K562 (cell line): ENCODE data around the gene GABRA5. TPM values are rescaled to one million over a fixed set of nuclear protein-coding genes. Genes with fewer than 3 reads are reported as not detected.

ENCODE experiments used
- ATAC-seq: fragments of 200-7000 bp; cut with Tn5 transposase; 3 replicates; pipeline ENCODE4 v1.9.1; 2020; ENCODE audit warnings: moderate library complexity
- BruUV-seq: library from RNA; stranded (reverse); fragments of 400-500 nt; replicated peaks from 2 replicates; lab custom pipeline; 2021; lab: Mats Ljungman, UMichigan
- CTCF ChIA-PET: fragments of 300-600 bp; formaldehyde crosslinking; extraction: SDS; loops from one replicate; lab custom pipeline; 2021; ENCODE audit warnings: low intra/inter-chr PET ratio; lab: Yijun Ruan, JAX
- POLR2A ChIA-PET: fragments of 300-600, 350-650 bp; sonication (Branson Sonifier 250); formaldehyde crosslinking; extraction: SDS; loops from one replicate; lab custom pipeline; 2021; ENCODE audit warnings: antibody characterized with exemption, inconsistent platforms; lab: Yijun Ruan, JAX
- DNase-seq, 4 experiments: peaks; one replicate each; pipeline versions ENCODE4 v3.0.0 to v3.0.0-alpha.2; 2011 to 2018; ENCODE audit warnings: low spot score in 3 of 4, mixed read lengths in 3 of 4; ENCODE audit errors: extremely low read depth in 1 of 4
- FAIRE-seq: peaks from 2 replicates; lab custom pipeline; 2011; peaks lifted over from hg19 to GRCh38; lab: Jason Lieb, UNC
- H2AFZ ChIP-seq: 2 replicates; pipeline ENCODE4 v1.6.0; 2011; ENCODE audit warnings: low read depth, low read length, control low read depth, inconsistent platforms
- H3K27ac ChIP-seq: fragments of 200-600 bp; 3 replicates; pipeline ENCODE4 v1.8.0; 2011; ENCODE audit warnings: low read depth, mild to moderate bottlenecking, control low read depth, inconsistent platforms, low read length, moderate library complexity, mixed read lengths; ENCODE audit errors: extremely low read depth
- H3K27me3 ChIP-seq, 2 experiments: fragments of 300-600 bp in 1 of 2; 2 replicates in 1 of 2; 3 replicates in 1 of 2; pipeline versions ENCODE4 v1.6.0 to v1.8.0; 2011; ENCODE audit warnings: inconsistent platforms in 2 of 2, low read length in 2 of 2, mild to moderate bottlenecking in 1 of 2, mixed read lengths in 1 of 2, moderate library complexity in 1 of 2; ENCODE audit not compliant: control insufficient read depth in 2 of 2, insufficient read depth in 2 of 2
- H3K36me3 ChIP-seq: fragments of 300-600 bp; 3 replicates; pipeline ENCODE4 v1.8.0; 2011; ENCODE audit warnings: mild to moderate bottlenecking, low read length, inconsistent platforms; ENCODE audit not compliant: control insufficient read depth, insufficient read depth
- H3K4me1 ChIP-seq, 2 experiments: fragments of 200-600 bp in 1 of 2; replicated peaks in 1 of 2; 2 replicates in 1 of 2; 3 replicates in 1 of 2; pipeline versions ENCODE4 v1.5.1 to v1.8.0; 2011; ENCODE audit warnings: inconsistent platforms in 2 of 2, low read length in 2 of 2, mild to moderate bottlenecking in 1 of 2, mixed read lengths in 1 of 2, moderate library complexity in 1 of 2; ENCODE audit not compliant: control insufficient read depth in 2 of 2, insufficient read depth in 2 of 2
- H3K4me2 ChIP-seq: 2 replicates; pipeline ENCODE4 v1.6.1; 2011; ENCODE audit warnings: low read length, control low read depth, inconsistent platforms, mixed read lengths; ENCODE audit not compliant: insufficient read depth
- H3K4me3 ChIP-seq: fragments of 200-600 bp; sonication (generic), shearing (Covaris generic); 2 replicates; pipeline ENCODE4 v1.5.1; 2016; ENCODE audit warnings: control low read depth, inconsistent platforms
- H3K79me2 ChIP-seq: fragments of 200-600 bp; 3 replicates; pipeline ENCODE4 v1.8.0; 2011; ENCODE audit warnings: low read length, inconsistent platforms; ENCODE audit not compliant: control insufficient read depth, insufficient read depth
- H3K9ac ChIP-seq, 2 experiments: 2 replicates each; pipeline versions ENCODE4 v1.6.0 to v1.6.1; 2011; ENCODE audit warnings: low read depth in 2 of 2, low read length in 2 of 2, control low read depth in 1 of 2, inconsistent platforms in 1 of 2, mild to moderate bottlenecking in 1 of 2, mixed read lengths in 1 of 2; ENCODE audit not compliant: insufficient read depth in 1 of 2
- H3K9me1 ChIP-seq: one replicate; pipeline ENCODE4 v1.6.0; 2011; ENCODE audit warnings: inconsistent platforms, mild to moderate bottlenecking, low read length, moderate library complexity; ENCODE audit not compliant: control insufficient read depth, insufficient read depth
- H3K9me3 ChIP-seq: replicated peaks from 2 replicates; pipeline ENCODE4 v1.5.1; 2011; ENCODE audit warnings: low read depth, low read length, inconsistent platforms; ENCODE audit not compliant: control insufficient read depth, insufficient read depth
- H4K20me1 ChIP-seq: replicated peaks from 2 replicates; pipeline ENCODE4 v1.6.1; 2011; ENCODE audit warnings: low read length, inconsistent platforms, mixed read lengths; ENCODE audit not compliant: control insufficient read depth, insufficient read depth
- CSDE1 ChIP-seq, 2 experiments: fragments of 450-650 bp; IDR thresholded peaks; 2 replicates each; pipeline ENCODE4 v1.6.1; 2016; ENCODE audit warnings: mild to moderate bottlenecking in 1 of 2
- GABPA ChIP-seq: fragments of 200-800 bp; sonication (Bioruptor generic); conservative IDR thresholded peaks from 2 replicates; pipeline ENCODE4 v1.6.1; 2016; ENCODE audit warnings: low read depth, missing genetic modification characterization, missing compliant biosample characterization
- HDAC8 ChIP-seq: fragments of 450-650 bp; IDR thresholded peaks from 2 replicates; pipeline ENCODE4 v1.6.1; 2016; ENCODE audit warnings: mild to moderate bottlenecking, missing genetic modification characterization, moderate library complexity, missing compliant biosample characterization
- SP2 ChIP-seq: IDR thresholded peaks from 2 replicates; pipeline ENCODE4 v1.6.1; 2011; ENCODE audit warnings: mild to moderate bottlenecking, low read depth, low read length, moderate library complexity; ENCODE audit not compliant: poor library complexity, severe bottlenecking; ENCODE audit errors: extremely low read depth
- SPI1 ChIP-seq: IDR thresholded peaks from 2 replicates; pipeline ENCODE4 v1.6.1; 2011; ENCODE audit warnings: low read depth, low read length, control low read depth, borderline replicate concordance
- ZNF224 ChIP-seq: sonication (generic); formaldehyde crosslinking; IDR thresholded peaks from 2 replicates; pipeline ENCODE4 v1.8.0; 2022; ENCODE audit warnings: mild to moderate bottlenecking, missing genetic modification reagents
- WGBS: fragments of 100-300 bp; shearing (Covaris generic); methylation state at CpG from one replicate; pipeline ENCODE4 v1.1.6; 2016; ENCODE audit warnings: low coverage, mixed read lengths; ENCODE audit not compliant: insufficient coverage; ENCODE audit errors: missing lambda C conversion rate; 5-methylcytosine and 5-hydroxymethylcytosine counted together
- in situ Hi-C: fragments of 300-500 bp; cut with MboI; formaldehyde crosslinking; loops from 4 replicates; pipeline ENCODE4 v1.15.0; 2018; ENCODE audit warnings: inconsistent platforms, mixed read lengths
- intact Hi-C: fragments of 100-400 bp; cut with micrococcal nuclease; formaldehyde crosslinking; loops from 2 replicates; pipeline ENCODE4 v1.14.2; 2022
- polyA plus RNA-seq, 8 experiments: library from polyadenylated mRNA; depleted of rRNA in 4 of 8; stranded (reverse) in 5 of 8; unstranded in 3 of 8; fragments of >200 nt; fragmentation: Nextera tagmentation in 2 of 8; fragmentation: Illumina TruSeq in 1 of 8; extraction: Ambion mirVana in 2 of 8; extraction: Trizol in 1 of 8; gene quantifications; 2 replicates each; pipeline versions ENCODE4 v1.2.1 to v1.2.3, GENCODE V29; 2011 to 2014; ENCODE audit warnings: inconsistent platforms in 1 of 8, missing spikeins in 1 of 8
- total RNA-seq, 7 experiments: library from RNA; depleted of rRNA in 6 of 7; stranded (reverse); fragments of >200 nt in 6 of 7; fragmentation: Illumina TruSeq in 2 of 7; extraction: Trizol in 2 of 7; gene quantifications; 2 replicates each; pipeline versions ENCODE4 v1.2.1 to v1.2.3, GENCODE V29; 2011 to 2021; ENCODE audit warnings: low replicate concordance in 1 of 7
- TF ChIP-seq, protein P1 (sequence below): fragments of 450-650 bp; formaldehyde crosslinking; IDR thresholded peaks from 2 replicates; pipeline ENCODE4 v1.4.0; 2020; ENCODE audit warnings: mild to moderate bottlenecking, moderate library complexity

Gene GABRA5
- total and polyA plus RNA-seq, 9 of the 15 experiments (the other 6 are each of a cell fraction or from before 2014, with no cell fraction given), result not detected

DNA sequence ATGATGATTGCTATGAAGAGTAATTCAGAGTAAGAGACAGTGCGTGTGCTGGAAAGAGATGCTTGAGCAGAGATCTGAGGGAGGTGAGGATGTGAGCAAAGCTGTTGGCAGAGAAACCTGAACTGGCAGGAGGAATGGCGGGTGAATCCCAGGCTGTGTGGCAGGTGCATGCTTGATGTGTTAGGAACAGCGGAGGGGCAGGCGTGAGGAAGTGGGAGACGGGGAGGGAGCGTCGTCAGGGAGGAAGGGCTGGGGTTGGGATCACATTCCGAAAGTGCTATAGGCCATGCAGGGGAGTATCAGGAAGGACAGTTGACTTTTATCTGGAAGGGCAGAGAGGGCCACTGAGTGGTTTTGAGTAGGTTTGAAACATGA, 8.6 kb downstream of the GABRA5 start (continued):
- TF ChIP-seq, protein P1, sequence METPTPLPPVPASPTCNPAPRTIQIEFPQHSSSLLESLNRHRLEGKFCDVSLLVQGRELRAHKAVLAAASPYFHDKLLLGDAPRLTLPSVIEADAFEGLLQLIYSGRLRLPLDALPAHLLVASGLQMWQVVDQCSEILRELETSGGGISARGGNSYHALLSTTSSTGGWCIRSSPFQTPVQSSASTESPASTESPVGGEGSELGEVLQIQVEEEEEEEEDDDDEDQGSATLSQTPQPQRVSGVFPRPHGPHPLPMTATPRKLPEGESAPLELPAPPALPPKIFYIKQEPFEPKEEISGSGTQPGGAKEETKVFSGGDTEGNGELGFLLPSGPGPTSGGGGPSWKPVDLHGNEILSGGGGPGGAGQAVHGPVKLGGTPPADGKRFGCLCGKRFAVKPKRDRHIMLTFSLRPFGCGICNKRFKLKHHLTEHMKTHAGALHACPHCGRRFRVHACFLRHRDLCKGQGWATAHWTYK (CRISPR knock-in tag), result no peak
- TF ChIP-seq HDAC8 (tag) (no peak), GABPA (tag) (no peak), CSDE1 (IDR thresholded peaks at IDR 0.05) (no peak), SP2 (no peak)

DNA sequence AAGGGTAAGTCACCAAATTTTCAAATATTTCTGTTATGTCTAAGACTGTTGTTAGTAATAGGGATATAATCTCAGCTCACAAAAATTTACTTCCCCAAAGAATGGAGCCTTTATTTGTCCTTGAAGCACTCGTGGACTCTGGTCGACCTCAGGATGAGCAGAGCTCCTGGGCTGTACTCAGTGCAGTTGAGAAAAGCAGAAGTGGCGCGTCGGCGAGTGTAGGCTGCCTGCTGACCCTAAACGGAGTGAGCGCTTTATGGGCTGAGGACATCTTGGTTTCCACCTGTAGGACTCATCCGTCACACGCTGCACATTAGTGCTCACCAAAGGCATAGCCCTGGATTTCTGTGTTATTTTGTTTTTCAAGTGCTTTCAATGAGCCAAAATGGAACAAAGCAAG, 11.0 kb downstream of the GABRA5 start:
- H3K27me3 ChIP-seq, result peaks cover 0 to 25% of the 10 kb centered on the region in 2 experiments; a peak in 3 of 5 replicates
- H3K9me3 ChIP-seq, result no peaks in the 10 kb centered on the region
- 0% methylated on average over 10 of the region's 10 CpGs for WGBS
- no peak for FAIRE-seq
- intact Hi-C loops, result no loop called here
- ChIA-PET CTCF (no interaction called here), POLR2A (interaction anchor here (0.6 kb wide), 1 partner anchor 42 kb away, joined by 3 read pairs; no protein-coding TSS in a partner anchor)
- DNase-seq, result peak in 1 of 4 experiments; percentile 1
- H3K27ac ChIP-seq, result no peak overlapping the region
- H2AFZ ChIP-seq, result no peak overlapping the region
- TF ChIP-seq SPI1, result peak; percentile 83; the same call in 1 of the 2 replicates
- no peak for TF ChIP-seq ZNF224 (CRISPR knock-in tag)
- in situ Hi-C loops, result loop anchor here (25.0 kb wide), 1 partner anchor 1159 kb away; no protein-coding TSS in a partner anchor
- no peaks in the 10 kb centered on the region; the same call in 1 of the 2 replicates for H4K20me1 ChIP-seq
- BruUV-seq, result no TSS peak
- H3K9ac ChIP-seq, result no peak overlapping the region
- no peaks in the 10 kb centered on the region for H3K4me1 ChIP-seq
- no peaks in the 10 kb centered on the region for H3K79me2 ChIP-seq
- peak; percentile 61 for ATAC-seq
- no peak overlapping the region for H3K4me3 ChIP-seq
- H3K36me3 ChIP-seq, result no peaks in the 10 kb centered on the region
- no peak overlapping the region for H3K4me2 ChIP-seq
- H3K9me1 ChIP-seq, result no peaks in the 10 kb centered on the region
